ENCODE results near the gene ZMAT5. TPM values are rescaled to one million over a fixed set of nuclear protein-coding genes. Genes with fewer than 3 reads are reported as not detected.

ZMAT5 gene
- total RNA-seq, 4 donors from 2014 or later: 13.3 to 33.8 (median 23.1) TPM

- Histone ChIP-seq H3K27ac (replicated peaks in 1 of 4) (peak overlapping the region; percentile 59 to 69 (median 66)), H3K9me3 (no peaks in the 10 kb centered on the region), H3K4me3 (peak overlapping the region in 1 of 4 donors; percentile 18), H3K36me3 (peaks cover 34 to 100% (median 90%) of the 10 kb centered on the region in 4 donors), H3K4me1 (peaks cover 17 to 23% (median 20%) of the 10 kb centered on the region in 4 donors), H3K27me3 (no peaks in the 10 kb centered on the region)
- DNase-seq (ENCODE audit: extremely low spot score): no peak
- WGBS: no CpG with 5 or more reads among the region's 2 CpGs
- no peak for TF ChIP-seq EP300 (IDR thresholded peaks at IDR 0.05)
- TF ChIP-seq POLR2AphosphoS5 (IDR thresholded peaks at IDR 0.05): no peak
- TF ChIP-seq POLR2A (IDR thresholded peaks at IDR 0.05; ENCODE audit: low read depth): no peak
- TF ChIP-seq CTCF (IDR thresholded peaks at IDR 0.05): no peak
- intact Hi-C loops (cut with DNase I): no loop called here
These were observed 32.0 kb upstream of the ZMAT5 start for GRCh38 chr22:29798801-29799200.

- Histone ChIP-seq H3K4me3 (no peak overlapping the region), H3K36me3 (peaks cover 34 to 100% (median 90%) of the 10 kb centered on the region in 4 donors), H3K4me1 (peaks cover 17 to 23% (median 20%) of the 10 kb centered on the region in 4 donors), H3K27me3 (no peaks in the 10 kb centered on the region), H3K27ac (replicated peaks in 1 of 4) (peak overlapping the region in 3 of 4 donors; percentile 59 to 69 (median 63)), H3K9me3 (no peaks in the 10 kb centered on the region)
- WGBS: 79% methylated on average over 6 of the region's 6 CpGs
- TF ChIP-seq POLR2AphosphoS5 (IDR thresholded peaks at IDR 0.05) (no peak), EP300 (IDR thresholded peaks at IDR 0.05) (no peak), CTCF (IDR thresholded peaks at IDR 0.05) (no peak), POLR2A (IDR thresholded peaks at IDR 0.05; ENCODE audit: low read depth) (no peak)
- no peak for DNase-seq (ENCODE audit: extremely low spot score)
- intact Hi-C loops (cut with DNase I): no loop called here
These were observed 31.5 kb upstream of the ZMAT5 start for GRCh38 chr22:29798318-29798717.

GRCh38 chr22:29797351-29797750 is 30.5 kb upstream of the ZMAT5 start:
- no peak overlapping the region for H3K27ac ChIP-seq (replicated peaks in 1 of 4)
- no peaks in the 10 kb centered on the region for H3K9me3 ChIP-seq
- DNase-seq (ENCODE audit: extremely low spot score): no peak
- H3K36me3 ChIP-seq: peaks cover 44 to 100% (median 92%) of the 10 kb centered on the region in 4 donors
- WGBS: 79% methylated on average over 3 of the region's 3 CpGs
- no peaks in the 10 kb centered on the region for H3K27me3 ChIP-seq
- H3K4me1 ChIP-seq: peaks cover 17 to 23% (median 20%) of the 10 kb centered on the region in 4 donors
- intact Hi-C loops (cut with DNase I): no loop called here
- H3K4me3 ChIP-seq: no peak overlapping the region
- TF ChIP-seq POLR2A (IDR thresholded peaks at IDR 0.05; ENCODE audit: low read depth) (no peak), EP300 (IDR thresholded peaks at IDR 0.05) (no peak), POLR2AphosphoS5 (IDR thresholded peaks at IDR 0.05) (no peak), CTCF (IDR thresholded peaks at IDR 0.05) (no peak)

GRCh38 chr22:29795663-29796062 is 28.9 kb upstream of the ZMAT5 start:
- intact Hi-C loops (cut with DNase I): no loop called here
- Histone ChIP-seq H3K27ac (replicated peaks in 1 of 4) (no peak overlapping the region), H3K27me3 (no peaks in the 10 kb centered on the region), H3K9me3 (no peaks in the 10 kb centered on the region), H3K4me3 (no peak overlapping the region), H3K4me1 (peaks cover 17 to 23% (median 20%) of the 10 kb centered on the region in 4 donors), H3K36me3 (peaks cover 40 to 100% (median 92%) of the 10 kb centered on the region in 4 donors)
- TF ChIP-seq CTCF (IDR thresholded peaks at IDR 0.05): no peak
- TF ChIP-seq POLR2A (IDR thresholded peaks at IDR 0.05; ENCODE audit: low read depth): no peak
- no peak for TF ChIP-seq EP300 (IDR thresholded peaks at IDR 0.05)
- TF ChIP-seq POLR2AphosphoS5 (IDR thresholded peaks at IDR 0.05): no peak
- WGBS: 78% methylated on average over 5 of the region's 5 CpGs
- DNase-seq (ENCODE audit: extremely low spot score): no peak

GRCh38 chr22:29793396-29793795 is 26.6 kb upstream of the ZMAT5 start:
- H3K4me3 ChIP-seq: no peak overlapping the region
- WGBS: 95% methylated on average over 17 of the region's 17 CpGs
- no peak for DNase-seq (ENCODE audit: extremely low spot score)
- peaks cover 48 to 100% (median 95%) of the 10 kb centered on the region in 4 donors for H3K36me3 ChIP-seq
- no peaks in the 10 kb centered on the region for H3K27me3 ChIP-seq
- H3K4me1 ChIP-seq: peaks cover 0 to 6% (median 5%) of the 10 kb centered on the region in 4 donors
- no peak for TF ChIP-seq EP300 (IDR thresholded peaks at IDR 0.05)
- no peak for TF ChIP-seq CTCF (IDR thresholded peaks at IDR 0.05)
- no peak overlapping the region for H3K27ac ChIP-seq (replicated peaks in 1 of 4)
- intact Hi-C loops (cut with DNase I): no loop called here
- no peaks in the 10 kb centered on the region for H3K9me3 ChIP-seq

Measured in esophagus muscularis mucosa (tissue), 4 donors.